EH (cell line): ENCODE data around the gene CFAP46.
"Not testable (repeated sequence)": the region's sequence is repeated elsewhere in the genome, so short reads cannot be mapped to it uniquely, and the experiment has no call there.

Source experiments
- DNase-seq: peaks from one replicate; pipeline ENCODE4 v3.0.0-alpha.2; 2015; ENCODE audit warnings: low read depth

The CFAP46 gene

DNA sequence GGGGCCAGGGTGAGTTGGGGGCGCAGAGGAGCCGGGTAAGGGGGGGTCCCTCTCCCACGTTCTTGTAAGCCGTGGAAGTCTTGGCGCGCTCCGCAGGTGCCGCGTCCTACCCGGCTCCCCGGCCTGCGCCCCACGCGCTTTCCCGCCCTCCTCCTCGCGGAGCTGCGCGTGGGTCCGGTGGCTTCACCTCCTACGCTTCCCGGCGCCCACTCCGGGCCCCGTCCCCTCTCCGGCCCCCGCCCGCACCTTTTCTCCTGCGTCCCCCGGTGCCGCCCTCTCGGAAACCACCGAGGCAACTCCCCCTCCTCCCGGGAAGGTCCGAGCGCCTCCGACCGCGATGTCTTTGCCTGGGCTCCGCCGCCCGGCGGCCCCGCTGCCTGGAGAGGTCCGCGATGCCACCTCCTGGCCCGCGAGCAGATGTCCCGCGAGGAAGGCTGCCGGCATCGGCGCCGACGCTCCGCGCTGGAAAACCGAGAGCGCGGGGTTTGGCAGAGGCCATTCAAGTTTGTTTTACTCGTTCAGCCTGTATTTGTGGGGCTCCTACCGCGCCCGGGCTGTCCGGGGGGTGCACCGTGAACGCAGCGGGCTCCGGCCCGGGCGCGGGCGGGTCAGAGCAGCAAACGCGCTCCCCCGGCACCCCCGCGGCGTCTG, 154.1 kb downstream of the CFAP46 start:
- DNase-seq = peak; percentile 31

GRCh38 chr10:132787495-132788179, 154.7 kb downstream of the CFAP46 start:
- no peak for DNase-seq

DNA sequence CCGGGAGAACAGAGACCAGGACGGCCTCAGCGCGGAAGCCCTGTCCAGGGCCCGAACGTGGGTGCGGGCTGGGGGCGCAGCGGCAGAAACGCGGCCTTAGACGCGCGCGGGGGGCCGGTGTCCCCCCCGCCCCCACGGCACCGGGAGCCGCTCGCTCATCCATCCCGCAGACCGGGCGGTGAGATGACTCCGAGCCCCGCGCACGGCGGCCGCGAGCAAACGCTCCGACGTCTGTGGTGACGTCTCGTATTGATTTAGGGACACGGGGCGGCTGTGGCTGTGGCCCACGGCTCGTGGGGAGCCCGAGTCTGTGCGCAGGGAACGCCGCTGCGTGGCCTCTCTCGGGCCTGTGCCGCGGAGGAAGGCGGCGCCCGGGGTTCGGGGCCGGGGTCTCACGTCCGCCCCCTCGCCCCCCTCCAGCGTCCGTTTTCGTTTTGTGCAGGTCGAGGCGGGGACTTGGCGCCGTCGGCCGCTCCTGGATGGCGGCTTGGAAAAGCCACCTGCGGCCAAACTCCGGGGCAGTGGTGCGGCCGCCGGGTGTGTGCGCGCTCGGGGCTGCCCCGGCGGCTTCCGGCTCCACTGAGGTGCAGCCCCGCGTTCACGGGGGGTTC, 155.4 kb downstream of the CFAP46 start:
- no peak for DNase-seq

DNA sequence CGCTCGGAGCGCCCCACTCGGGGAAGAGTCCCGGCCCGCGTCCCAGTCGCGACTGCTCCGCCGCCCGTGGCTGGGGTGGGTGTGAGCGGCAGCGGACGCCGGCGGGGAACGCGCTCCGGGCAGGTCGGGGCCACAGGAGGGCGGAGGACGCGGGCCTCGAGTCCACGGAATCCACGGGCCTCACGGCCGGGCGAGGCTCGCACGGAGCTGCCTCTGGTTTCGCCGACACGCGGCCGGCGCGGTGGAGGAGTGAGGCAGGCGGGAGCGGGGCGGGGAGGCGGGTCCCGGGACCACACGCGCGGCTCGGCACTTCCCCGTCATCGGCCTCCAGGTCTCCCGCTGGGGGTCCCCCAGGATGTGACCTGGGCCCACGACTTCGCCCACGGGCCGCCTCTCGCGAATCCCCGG, 155.9 kb downstream of the CFAP46 start:
- DNase-seq = no peak

DNA sequence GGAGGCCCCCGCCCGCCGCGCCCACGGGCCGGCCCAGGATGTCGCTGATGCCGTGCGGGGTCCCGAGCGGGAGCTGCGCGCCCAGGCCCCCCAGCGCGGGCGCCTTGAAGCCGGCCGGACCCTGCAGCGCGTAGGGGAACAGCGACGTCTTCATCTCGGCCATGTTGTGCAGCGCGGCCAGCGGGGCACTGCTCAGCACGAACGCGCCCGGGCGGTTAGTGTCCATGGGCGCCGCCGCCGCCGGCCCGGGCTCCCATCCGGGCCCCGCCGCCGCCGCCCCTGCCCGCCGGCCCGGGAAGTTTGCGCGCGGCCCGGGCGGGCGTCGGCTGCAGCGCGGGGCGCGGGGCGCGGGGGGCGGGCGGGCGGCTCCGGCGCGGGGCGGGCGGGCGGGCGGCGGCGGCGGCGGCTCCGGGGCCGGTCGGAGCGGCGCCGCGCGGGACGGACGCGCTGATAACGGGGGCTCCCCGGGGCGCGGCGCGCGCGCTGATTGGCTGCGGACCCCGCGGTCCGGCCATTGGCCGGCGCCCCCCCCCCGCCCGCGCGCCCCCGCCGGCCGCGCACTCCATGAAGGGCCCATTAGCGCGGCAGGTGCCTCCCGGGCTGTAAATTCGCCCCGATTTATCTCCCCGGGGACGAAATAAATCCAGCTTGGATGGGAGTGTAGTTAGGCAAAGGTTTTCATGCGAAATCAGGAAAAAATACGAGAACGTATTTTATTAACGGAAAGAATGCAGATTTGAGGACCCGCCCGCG, 156.5 kb downstream of the CFAP46 start, which contains the start of gene NKX6-2:
Gene NKX6-2, minus strand, starts transcription at position 425 of the 753 bp plus-strand sequence. Its CDS starts 199 bp downstream, at position 226.
- DNase-seq = peak; percentile 18

DNA sequence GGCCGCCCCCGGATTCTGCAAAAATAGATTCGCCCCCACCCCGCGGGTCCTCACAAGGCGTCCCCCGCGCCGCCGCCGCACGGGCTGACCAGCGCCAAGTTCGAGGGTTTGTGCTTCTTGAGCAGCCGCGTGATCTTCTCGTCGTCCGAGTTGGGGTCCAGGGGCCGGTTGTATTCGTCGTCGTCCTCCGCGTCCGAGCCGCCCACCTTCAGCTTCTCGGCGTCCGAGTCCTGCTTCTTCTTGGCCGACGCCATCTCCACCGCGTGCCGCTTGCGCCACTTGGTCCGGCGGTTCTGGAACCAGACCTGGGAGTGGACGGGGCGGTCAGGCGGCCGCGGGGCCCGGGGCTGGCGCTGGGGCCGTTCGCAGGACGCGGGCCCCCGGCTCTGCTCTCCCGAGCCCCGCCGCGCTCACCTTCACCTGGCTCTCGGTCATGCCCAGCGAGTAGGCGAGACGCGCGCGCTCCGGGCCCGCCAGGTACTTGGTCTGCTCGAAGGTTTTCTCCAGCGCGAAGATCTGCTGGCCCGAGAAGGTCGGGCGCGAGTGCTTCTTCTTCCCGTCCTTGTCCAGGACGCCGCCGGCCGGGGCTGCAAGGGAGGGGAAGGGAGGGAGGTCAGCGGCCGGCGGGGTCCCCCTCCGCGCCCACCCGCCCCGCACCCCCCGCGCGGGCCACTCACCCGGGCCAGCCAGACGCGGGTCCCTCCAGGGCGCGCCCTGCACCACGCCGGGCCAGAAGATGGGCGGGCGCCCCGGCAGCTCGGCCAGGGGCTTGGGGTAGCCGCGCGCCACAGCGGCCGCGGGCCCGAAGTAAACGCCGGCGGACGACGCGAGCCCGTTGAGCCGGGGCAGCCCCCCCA, 157.3 kb downstream of the CFAP46 start:
- DNase-seq = no peak

DNA sequence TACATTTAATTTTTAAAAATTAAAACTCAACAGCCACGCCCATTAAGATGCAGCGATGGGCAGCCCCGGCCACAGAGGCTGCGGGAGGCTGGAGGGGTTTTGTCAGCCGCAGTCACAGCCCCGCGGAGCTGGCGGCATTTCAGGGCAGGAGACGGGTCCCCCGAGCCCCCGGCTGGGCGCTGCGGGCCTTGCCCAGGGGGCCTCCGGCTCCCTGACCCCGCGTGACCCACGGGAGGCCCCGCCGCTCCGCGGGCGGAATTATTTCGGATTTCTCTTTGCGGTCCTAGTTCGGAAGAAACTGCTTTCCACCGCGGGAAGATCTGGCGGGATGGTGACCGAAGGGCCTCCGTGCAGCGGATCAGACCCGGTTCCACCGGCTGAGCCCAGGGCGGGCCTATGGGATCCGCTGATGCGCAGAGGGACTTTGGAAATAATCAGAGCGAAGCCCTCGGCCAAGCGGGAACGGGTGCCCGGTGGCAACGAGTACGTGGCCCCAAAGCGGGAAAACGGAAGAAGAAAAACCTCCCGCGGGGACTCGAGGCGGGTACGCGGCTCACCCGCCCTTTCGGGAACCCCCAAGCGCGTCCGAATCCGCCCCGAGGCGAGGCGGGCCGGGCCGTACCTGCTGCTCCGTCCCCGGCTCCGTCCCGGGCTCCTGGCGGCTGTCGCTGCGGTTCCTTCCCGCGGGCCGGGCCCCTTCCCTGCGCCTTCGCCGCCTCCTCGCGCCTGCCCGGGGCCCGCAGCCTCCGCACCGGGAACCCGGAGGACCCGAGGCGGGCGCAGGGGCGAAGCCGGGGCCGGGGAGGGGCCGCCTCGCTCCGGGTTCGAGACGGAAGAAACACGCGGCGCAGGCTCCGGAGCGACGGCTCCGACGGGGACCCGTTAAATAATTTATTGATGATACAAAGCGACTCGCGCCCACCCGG, 158.2 kb downstream of the CFAP46 start:
- no peak for DNase-seq

DNA sequence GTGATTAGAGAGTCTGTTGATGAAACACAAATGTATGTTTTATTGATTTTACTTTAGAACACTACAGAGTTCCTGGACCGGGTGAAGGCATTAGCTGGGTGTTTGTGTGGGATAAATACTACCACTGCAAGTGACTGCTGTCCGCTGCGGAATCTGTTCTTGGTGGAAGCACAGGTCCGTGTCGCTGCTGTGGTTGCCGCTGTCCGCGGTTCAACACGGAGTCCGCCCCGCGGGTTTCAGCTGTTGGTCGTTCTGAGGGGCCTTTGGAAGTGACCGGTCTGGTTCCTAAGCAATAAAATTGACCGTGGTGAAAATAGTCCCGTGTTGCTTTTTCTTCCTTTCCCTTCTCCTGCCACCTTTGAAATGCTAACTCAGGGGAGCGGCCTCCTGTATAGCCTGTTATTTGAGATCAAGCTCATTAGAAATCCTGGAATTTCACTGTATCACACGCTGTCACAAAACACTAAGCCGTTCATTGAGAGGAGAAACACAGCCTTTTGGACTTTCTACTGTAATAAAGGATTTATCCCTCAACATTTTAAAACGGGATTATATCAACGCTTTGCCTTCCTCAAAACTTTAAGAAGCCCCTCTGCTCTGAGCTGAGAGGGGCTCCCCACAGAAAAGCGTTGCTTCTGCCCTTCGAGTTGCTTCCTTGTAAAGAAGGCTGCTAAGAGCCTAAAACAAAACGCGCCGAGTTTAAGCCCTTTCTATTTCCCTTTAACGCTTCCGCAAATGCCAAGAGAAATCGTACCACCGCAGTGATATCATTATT, 159.0 kb downstream of the CFAP46 start:
- DNase-seq = no peak

DNA sequence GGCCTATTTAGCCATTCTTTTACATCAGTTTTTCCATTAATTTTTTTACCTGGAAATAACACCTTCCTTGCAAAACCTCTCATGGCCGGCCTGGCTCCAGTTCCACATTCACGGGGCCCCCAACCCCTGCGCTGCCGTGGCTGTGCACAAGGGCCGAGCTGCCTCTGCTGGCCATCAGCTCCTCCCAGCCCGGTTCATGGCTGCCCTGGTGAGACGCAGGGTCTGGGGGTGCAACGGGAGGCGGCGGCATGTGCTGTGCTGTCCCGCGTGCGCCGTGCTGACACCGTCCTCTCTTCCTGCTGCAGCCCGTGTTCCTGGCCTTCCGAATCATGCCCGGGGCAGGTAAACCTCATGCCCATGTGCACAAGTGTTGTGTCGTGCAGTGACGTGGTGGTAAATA, 160.8 kb downstream of the CFAP46 start:
- DNase-seq = no peak

GRCh38 chr10:132780356-132780755, 162.0 kb downstream of the CFAP46 start:
- no peak for DNase-seq

GRCh38 chr10:132779549-132780294, 162.6 kb downstream of the CFAP46 start:
- no peak for DNase-seq

- DNase-seq = no peak
Measured at GRCh38 chr10:132777441-132777840, 164.9 kb downstream of the CFAP46 start.

- DNase-seq = no peak
Measured at GRCh38 chr10:132776821-132777220, 165.5 kb downstream of the CFAP46 start.

GRCh38 chr10:132776186-132776585, 166.2 kb downstream of the CFAP46 start:
- DNase-seq = no peak

DNA sequence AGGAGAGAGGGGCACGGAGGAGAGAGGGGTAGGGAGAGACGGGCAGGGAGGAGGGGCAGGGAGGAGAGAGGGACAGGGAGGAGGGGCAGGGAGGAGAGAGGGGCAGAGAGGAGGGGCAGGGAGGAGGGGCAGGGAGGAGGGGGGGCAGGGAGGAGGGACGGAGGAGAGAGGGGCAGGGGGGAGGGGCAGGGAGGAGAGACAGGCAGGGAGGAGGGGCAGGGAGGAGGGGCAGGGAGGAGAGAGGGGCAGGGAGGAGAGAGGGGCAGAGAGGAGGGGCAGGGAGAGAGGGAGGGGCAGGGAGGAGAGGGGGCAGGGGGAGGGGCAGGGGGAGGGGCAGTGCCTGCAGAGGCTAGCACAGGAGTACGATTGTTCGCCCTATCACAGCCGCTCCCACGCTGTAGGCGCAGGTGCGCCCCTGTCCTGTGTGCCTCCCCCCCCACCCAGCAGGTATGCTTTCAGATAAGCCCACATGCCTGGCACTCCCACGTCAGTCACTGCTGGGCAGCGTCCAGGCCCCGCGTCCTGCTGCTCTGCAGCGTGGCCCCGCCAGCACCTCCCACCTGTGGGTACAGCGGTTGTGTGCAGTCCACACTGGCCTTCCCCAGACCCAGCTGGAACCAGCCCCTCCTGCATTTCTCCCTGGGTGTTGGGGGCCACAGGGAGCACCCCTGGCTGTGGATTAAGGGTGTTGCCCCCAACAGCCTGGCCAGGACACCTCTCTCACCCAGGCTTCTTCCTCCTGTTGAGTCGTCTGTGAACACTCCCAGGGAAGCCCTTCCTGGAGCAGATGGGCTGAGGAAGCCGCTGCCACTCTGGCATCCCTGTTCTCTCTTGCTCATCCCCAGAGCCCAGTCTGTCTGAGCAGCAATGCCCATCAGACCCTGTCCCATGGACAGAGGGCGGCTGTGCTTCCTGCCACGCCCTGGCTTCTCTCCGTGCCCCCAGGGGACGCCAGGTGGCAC, 167.2 kb downstream of the CFAP46 start:
- peak; percentile 65 for DNase-seq

GRCh38 chr10:132774181-132774901, 168.0 kb downstream of the CFAP46 start:
- no peak for DNase-seq

DNA sequence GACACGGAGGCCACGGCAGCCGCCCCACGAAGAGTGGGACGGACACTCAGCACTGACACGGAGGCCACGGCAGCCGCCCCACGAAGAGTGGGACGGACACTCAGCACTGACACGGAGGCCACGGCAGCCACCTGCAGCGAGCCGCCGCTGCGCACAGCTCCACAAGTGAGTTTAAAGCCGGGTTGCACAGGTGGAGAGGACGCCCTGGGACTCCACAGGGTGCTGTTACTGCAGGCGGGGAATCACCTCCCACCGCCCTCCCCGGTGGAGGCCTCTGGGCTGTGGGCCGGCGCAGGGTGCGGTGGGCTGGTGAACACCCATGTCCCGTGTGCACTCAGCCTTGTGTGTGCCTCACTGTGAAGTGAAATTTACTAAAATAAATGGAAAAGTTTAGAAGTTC, 169.6 kb downstream of the CFAP46 start:
- DNase-seq = not testable (repeated sequence)
